HG03095 (cell line): ENCODE data around the gene SYNE4.
"Not testable (repeated sequence)": the region's sequence is repeated elsewhere in the genome, so short reads cannot be mapped to it uniquely, and the experiment has no call there.

Source experiments
- ATAC-seq: cut with Tn5 transposase; IDR thresholded peaks from one replicate; pipeline ENCODE4 v1.9.1; 2021; ENCODE audit warnings: moderate library complexity; ENCODE audit not compliant: unreplicated experiment

Gene SYNE4, protein sequence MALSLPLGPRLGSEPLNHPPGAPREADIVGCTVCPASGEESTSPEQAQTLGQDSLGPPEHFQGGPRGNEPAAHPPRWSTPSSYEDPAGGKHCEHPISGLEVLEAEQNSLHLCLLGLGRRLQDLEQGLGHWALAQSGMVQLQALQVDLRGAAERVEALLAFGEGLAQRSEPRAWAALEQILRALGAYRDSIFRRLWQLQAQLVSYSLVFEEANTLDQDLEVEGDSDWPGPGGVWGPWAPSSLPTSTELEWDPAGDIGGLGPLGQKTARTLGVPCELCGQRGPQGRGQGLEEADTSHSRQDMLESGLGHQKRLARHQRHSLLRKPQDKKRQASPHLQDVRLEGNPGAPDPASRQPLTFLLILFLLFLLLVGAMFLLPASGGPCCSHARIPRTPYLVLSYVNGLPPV

DNA sequence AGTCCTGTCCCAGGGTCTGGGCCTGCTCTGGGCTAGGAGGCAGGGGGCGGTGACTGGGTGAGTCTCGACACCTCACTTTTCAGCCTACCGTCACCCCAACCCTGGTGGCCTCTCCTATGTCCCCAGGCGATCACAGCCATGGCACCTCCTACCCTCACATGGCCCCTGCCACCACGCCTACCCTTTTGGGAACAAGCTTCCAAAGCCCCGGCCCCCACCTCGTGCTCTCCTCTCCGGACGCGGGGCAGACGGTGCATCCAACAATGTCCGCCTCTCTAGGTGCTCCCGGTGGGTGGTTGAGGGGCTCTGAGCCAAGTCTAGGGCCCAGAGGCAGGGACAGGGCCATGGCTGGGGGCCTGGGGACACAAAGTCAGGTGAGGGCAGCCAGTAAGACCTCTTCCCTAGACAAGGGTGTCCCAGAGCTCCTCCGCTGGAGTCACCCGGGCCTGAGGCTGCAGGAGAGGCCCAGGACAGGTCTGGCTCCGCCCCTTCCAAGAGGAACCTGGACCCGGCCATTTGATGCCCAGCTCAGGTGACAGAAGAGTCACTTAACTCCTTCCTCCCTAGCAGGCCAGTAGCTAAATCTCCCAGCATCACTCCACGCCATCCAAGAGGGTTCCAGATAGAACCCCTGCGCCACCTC is at the start of gene SYNE4:
SYNE4 (minus strand) TSS at position 478 of the 643 bp plus-strand sequence; CDS start at position 346, 132 bp downstream.
- ATAC-seq, result no peak

DNA sequence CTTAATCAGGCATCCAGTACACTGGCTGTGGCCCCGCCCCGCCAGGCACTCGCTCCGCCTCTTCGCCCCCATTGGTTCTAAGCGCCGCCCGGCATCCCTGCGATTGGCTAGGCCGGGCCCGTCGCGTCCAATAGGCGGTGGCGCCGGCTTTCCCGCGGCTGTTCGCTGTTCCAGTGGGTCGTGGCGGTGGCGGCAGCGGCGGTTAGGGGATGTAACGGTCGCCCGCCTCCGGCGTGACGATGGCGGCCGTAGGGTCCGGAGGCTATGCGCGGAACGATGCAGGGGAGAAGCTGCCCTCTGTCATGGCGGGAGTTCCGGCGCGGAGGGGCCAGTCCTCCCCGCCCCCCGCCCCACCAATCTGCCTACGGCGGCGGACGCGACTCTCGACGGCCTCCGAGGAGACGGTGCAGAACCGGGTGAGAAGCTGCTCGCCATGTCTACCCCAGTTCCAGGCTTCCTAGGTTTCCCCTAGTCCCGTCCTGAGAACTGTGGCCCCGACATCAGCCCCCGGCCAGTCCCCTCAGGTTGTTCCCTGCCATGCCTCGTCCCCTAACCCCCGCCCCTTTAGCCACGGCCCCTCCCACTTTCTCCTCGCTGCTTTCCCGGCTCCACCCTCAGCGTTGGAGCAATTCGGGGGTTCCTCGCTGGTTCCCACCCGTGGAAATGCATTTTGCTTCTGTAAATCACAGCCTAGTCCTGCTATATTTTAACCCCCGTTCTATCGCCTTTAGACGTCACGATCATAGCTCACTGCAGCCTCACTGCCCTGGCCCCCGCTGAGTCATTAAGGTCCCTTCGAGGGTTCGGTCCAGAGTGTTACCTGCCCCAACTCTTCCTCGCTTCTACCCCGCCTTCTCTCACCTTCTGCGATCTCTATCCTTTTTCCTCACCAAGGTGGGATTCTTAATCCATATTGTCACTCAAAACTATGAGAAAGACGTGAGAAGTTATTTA is 46.4 kb upstream of the SYNE4 start, which contains the start of gene WDR62:
WDR62 (plus strand) TSS at position 165 of the 954 bp plus-strand sequence; CDS start at position 240, 75 bp downstream.
- ATAC-seq, result peak; percentile 56

DNA sequence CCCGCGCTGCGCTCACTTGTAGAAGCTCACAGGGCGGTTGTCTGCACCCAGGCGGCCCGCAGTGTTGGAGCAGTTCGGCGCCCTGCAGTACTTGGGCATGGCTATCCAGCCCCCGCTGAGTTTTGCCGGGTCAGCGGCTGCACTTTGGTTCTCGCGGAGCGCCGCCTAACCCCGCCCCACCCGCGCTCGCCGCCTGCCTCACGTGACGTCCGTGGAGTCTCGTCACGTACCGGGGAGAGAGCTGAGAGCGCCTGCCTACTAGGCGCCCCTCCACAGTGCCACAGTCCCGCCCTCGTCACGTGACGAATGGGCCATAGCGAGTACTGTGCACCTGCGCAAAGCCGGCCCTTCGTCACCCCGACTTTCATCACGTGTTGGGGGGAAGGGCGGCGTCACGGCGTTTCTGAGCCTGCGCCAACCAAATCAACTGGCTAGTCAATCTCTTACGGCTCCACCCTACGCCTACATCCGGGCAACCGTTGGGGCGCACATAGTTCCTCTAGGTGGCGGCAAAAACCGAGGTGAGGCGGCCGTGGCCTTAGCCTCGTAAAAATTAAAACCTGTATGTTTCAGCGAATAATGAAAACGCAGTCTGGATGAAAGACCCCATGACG is 45.6 kb upstream of the SYNE4 start, which contains the start of gene THAP8:
THAP8 (minus strand) TSS at position 167 of the 614 bp plus-strand sequence; CDS start at position 99, 68 bp downstream.
- ATAC-seq, result peak; percentile 82

DNA sequence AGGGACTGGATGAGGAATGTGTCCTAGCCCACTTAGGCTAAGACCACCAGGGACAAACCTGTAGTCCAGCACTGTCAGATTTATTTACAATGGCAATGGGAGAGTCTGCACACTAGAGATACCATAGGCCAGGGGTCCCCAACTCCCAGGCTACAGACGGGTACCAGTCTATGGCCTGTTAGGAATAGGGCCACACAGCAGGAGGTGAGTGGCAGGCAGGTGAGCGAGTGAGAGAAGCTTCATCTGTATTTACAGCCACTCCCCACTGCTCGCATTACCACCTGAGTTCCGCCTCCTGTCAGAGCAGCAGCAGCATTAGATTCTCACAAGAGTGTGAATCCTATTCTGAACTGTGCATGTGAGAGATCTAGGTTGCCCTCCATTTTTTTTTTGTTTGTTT is 43.0 kb upstream of the SYNE4 start:
- no peak for ATAC-seq

DNA sequence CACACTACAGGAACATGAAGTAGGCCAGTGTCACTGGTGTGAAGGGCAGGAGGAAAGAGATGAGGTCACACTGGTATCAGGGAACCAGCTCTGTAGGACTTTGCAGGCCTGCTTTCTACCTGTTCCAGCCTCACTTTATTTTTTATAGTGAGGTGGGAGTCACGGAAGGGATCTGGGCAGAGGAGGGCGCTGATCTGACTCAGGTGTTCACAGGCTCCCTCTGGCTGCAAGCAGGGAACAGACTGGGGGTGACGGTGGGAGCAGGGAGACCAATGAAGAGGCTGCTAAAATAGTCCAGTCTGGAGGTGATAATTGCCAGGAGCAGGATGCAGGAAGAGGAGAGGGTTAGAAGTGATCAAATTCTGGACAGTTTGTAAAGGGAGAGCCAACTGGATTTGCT is 42.6 kb upstream of the SYNE4 start:
- ATAC-seq, result no peak

DNA sequence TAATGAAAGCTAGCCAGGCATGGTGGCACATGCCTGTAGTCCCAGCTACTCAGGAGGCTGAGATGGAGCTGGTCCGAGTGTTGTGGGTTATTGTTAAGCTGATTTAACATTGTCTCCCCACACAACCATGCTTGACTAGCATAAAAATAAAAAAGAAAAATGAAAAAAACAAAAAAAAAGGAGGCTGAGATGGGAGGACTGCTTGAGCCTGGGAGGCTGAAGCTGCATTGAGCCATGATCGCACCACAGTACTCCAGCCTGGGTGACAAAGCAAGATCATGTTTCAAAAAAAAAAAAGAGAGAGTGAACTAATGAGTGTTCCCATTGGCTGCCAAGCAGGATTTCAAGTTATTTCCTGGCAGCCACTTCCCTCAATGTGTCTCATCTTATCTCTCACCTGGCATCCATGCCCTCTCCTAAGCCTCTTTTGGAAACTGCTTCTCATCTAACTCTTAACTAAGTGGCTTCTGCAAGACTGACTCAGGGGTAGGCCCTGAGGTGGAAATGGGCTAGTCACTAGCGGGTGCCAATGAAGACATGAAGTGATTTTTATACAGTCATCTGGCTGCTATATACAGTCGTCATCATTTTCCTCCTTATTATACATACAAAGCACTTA is 40.6 kb upstream of the SYNE4 start:
- no peak for ATAC-seq

DNA sequence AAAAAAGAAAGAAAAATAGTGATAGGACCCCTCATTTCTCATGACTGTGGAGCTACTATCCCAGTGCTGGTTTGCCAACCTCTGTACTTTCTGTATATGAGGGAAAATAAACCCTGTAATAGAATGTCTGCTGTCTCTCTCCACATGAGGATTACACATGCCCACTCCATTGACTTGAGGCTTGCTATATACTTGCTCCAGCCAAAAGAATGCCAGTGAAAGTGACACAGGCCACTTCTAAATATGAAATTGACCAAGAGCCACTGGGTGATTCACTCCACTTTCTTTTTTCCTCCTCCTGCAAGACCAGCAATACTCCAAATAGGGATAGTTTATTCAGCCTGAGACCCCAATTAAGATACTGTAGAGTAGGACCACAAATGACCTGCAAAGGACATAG is 39.2 kb upstream of the SYNE4 start:
- ATAC-seq, result no peak

DNA sequence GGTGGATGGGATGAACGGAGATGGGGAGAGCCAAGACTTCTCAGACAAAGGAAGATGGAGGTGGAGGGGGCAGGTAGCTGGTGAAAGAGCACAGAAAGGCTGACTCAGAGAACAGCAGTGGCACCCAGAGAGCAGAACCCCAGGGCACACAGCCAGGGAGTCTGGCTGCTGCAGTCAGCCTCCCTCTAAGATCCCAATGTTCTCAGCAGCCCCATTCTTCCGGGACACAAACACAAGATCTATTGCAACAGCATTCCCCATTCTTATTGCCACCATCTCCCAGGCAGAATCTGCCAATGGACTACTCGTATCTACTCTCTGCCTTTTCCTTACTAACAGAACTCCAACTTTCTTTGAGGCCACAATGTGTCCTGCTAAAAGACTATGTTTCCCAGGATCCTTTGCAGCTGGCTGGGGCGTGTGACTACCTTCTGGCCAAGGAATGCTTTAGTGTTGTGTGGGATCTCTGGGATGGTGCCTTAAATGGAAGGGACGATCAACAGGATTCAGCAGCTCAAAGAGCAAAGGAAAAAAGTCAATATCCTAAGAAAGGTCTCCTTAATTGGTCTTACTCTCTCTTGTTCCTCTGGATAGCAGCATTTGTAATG is 37.9 kb upstream of the SYNE4 start:
- no peak for ATAC-seq

DNA sequence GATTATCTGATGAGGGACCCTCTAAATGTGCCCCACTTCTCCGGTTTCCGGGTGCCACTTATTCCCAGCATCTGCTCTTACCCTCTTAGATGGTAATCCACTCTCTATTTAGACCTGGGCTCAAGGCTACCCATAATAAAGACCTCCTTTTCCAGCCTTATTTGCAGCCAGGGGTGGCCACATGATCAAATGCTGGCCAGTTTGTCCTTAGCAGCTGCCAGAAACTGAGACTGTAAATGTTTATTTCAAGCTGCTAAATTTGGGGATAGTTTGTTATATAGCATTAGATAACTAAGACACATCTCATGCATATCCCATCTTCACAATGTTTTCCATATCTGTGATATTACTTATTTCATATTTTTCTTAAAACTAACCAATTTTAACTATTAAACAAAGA is 35.3 kb upstream of the SYNE4 start:
- no peak for ATAC-seq

DNA sequence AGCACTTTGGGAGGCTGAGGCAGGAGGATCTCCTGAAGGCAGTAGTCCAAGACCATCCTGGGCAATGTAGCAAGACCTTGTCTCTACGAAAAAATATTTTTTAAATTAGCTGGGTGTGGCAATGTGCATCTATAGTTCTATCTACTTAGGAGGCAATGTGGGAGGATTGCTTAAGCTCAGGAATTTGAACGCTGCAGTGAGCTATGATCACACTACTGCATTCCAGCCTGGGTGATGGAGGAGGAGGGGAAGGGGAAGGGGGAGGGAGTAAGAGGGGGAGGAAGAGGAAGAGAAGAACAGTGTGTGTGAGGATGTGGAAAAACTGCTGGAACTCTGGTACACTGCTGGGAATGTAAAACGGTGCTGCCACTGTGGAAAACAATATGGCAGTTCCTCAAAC is 33.2 kb upstream of the SYNE4 start:
- ATAC-seq, result no peak

DNA sequence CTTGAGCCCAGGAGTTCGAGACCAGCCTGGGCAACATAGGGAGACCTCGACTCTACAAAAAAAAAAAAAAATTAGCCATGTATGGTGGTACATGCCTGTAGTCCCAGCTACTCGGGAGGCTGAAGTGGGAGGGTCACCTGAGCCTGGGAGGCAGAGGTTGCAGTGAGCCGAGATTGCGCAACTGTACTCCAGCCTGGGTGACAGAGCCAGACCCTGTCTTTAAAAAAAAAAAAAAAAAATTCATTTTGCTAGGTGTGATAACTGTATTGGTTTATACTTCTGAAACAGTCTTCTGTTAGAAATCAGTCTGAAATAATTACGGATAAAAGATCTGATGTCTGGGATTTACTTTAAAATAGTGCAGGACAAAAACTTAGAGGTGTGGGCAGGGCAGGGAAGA is 32.5 kb upstream of the SYNE4 start:
- ATAC-seq, result not testable (repeated sequence)

DNA sequence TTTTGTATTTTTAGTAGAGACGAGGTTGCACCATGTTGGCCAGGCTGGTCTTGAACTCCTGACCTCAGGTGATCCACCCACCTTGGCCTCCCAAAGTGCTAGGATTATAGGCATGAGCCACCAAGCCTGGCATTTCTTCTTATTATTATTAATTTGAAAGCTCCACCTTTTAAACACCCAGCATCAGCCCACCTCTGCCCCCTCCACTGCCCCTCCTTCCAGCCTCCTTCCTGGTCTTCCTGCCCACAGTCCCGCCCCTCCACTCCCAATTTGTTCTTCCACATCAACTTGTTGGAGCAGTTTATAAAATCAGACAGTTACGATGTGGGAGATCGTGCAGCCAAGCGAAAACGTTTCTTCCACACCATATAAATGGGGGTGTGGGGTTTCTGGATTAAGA is 31.9 kb upstream of the SYNE4 start:
- ATAC-seq, result no peak

DNA sequence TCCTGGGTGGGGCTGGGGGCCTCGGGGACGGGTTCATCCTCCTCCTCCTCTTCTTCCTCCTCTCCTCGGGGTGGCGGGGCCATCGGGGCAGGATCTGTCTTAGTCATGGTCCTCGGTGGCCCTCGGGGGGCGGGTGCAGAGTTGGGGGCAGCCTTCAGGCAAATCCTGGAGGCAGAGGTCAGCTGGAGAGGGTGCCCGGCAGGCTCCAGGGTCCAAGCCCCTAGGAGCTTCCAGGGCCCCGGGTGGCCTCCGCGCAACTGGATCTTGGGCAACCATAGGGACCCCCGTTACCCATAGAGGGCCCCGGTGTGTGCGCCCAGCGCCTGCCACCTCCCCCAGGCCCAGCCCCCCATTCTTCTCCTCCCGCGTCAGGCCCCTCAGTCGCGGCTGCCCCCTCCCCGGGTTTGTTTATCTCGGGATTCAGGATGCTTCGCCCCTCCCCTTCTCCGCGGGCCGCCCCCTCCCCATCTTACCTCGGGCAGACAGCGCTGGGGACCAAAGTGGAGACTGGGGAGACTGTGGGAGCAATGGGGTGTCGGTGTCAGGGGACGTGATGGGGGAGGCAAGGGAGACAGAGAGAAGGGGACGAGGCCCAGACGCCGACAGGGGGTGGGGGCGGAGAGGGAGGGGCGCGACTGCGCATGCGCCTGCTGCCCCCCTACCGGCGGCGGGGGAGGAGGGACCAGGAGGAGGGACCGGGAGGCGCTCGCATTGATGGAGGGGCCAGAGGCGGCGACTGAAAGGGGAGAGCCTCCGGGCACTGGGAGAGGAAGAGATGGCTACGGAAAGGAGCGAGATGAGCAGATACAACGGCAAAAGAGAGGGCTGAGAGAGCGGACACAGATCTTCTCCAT is 23.9 kb upstream of the SYNE4 start, which contains the start of gene CLIP3:
CLIP3 (minus strand) TSS at position 623 of the 854 bp plus-strand sequence; CDS start at position 107, 516 bp downstream.
- ATAC-seq, result no peak

DNA sequence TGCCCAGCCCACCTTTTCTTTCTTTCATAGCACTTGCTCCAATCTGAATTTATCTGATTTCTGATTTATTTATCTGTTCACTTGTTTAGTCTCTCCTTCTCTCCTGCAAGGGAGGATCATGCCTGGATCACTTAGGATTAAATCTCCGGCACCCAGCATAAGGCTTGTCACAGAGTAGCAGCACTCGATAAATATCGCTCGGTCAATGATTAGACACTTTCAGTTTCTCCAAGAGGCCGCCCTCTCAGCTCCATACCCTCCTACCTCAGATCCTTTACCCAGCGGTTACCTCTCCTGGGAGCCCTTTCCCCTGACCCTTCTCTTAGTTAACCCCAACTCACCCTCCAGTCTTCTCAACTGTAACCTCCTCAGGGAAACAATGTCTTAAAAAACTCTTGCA is 22.7 kb upstream of the SYNE4 start:
- ATAC-seq, result no peak

DNA sequence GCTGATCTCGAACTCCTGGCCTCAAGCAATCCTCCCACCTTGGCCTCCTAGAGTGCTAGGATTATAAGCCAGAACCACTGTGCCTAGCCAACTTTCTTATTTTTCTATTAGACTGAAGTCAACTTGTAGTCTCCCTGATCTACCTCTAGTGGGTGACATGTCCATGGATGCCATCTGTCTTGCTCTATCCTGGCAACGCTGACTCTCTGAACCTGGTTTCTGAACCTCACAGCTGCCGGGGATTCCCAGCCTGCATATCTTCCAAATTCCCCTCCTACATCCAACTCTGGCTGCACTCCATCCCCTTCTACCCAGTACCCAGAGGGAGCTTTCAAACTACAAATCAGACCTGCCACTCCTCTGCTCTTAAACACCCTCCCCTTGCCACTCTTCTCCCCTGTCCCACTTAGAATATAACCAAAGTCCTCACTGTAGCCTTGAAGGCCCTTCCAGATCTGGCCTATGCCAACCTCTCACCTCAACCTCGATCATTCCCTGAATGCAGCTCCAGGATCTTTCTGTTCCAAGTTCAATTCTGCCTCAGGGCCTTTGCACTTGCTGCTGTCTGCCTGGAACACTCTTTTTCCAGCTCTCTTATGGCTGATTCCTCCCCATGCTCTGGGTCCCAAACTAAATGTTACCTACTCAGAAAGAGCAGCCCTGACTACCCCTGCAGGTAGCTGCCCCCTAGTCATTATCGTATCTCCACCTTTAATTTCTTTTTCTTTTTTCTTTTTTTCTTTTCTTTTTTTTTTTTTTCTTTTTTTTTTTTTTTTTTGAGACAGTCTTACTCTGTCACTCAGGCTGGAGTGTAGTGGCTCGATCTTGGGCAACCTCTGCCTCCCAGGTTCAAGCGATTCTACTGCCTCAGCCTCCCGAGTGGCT is 21.9 kb upstream of the SYNE4 start:
- no peak for ATAC-seq

DNA sequence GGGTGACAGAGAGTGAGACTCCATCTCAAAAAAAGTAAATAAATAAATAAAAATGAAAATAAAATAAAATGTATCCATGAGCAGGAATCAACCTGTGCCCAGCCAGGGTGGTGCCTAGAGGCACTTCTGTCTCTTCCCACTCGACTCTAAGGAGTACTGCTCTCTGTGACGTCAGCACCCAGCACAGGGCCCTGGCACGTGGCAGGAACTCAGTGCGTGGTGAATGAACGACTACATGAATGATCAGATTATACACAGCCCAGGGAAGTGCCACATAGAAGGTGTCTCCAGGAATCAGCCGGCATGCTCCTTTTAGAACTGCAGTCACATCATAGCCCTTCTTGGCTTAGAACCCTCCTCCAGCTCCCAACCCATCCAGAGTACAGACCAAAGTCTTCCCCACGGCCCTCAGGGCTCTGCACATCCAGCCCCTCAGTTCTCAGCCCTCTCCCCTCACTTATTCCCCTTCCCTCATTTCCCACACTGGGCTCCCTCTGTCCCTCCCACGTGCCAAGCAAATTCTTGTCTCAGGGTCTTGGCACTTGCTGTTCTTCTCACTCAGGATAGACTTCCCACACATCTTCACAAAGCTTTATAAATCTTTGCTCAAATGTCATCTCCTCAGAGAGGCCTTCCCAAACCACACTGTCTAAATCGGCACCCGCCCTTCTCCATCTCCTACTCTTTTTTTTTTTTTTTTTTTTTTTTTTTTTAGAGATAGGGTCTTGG is 19.9 kb upstream of the SYNE4 start:
- ATAC-seq, result no peak

DNA sequence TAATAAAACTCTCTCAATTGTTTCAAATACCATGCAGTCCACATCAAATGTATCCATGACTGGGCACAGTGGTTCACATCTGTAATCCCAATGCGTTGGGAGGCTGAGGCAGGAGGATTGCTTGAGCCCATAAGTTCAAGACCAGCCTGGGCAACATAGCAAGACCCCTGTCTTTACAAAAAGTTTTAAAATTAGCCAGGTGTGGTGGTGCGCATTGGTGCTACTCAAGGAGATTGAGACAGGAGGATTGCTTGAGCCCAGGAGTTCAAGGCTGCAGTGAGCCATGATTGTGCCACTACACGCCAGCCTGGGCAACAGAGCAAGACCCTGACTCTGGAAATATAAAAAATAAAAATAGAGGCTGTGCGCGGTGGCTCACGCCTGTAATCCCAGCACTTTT is 19.1 kb upstream of the SYNE4 start:
- ATAC-seq, result no peak
